Measurements from ENCODE around the gene ETV4. TPM values are rescaled to one million over a fixed set of nuclear protein-coding genes. Genes with fewer than 3 reads are reported as not detected.
A peak's percentile ranks its signal among the peaks of the same experiment; 100 is the strongest.

The ETV4 gene
- total RNA-seq, result 1 to 10 TPM; 1.4 to 2.2 TPM
- polyA plus RNA-seq (ENCODE audit: insufficient read depth, low read depth, low replicate concordance), result 1.6 TPM
- long read RNA-seq, donor 1, partial matches to known transcripts, result 0 of 1 reads
- long read RNA-seq, donor 1, other reads (novel, unspliced or antisense), result 0 of 1 reads
- long read RNA-seq, donor 2, partial matches to known transcripts, result 0 of 1 reads
- long read RNA-seq, donor 2, other reads (novel, unspliced or antisense), result 0 of 1 reads

GRCh38 chr17:43546319-43547188, at the start of gene ETV4:
Gene ETV4, minus strand, starts transcription at chr17:43546340. Its CDS starts 723 bp downstream, at chr17:43545617.
- peak; percentile 93 for DNase-seq
- TF ChIP-seq POLR2A (IDR thresholded peaks at IDR 0.05) (no peak), CTCF (IDR thresholded peaks at IDR 0.05) (no peak)
- H3K4me1 ChIP-seq, result peaks cover 19% of the 10 kb centered on the region
- no peaks in the 10 kb centered on the region for H3K9me3 ChIP-seq
- peak within 1 kb of the TSS; percentile 24 to 54 for H3K4me3 ChIP-seq
- H3K36me3 ChIP-seq (ENCODE audit: low read depth, missing control alignments), result no peaks in the 10 kb centered on the region
- no peak within 1 kb of the TSS for H3K27ac ChIP-seq
- intact Hi-C loops (cut with DNase I; ENCODE audit: low total_unique reads), result no loop called here
- no peaks in the 10 kb centered on the region for H3K27me3 ChIP-seq
- 1% methylated on average over 36 to 45 of the region's 46 CpGs for WGBS, 2 donors

GRCh38 chr17:43595466-43595865, 49.3 kb upstream of the ETV4 start:
- intact Hi-C loops (cut with DNase I; ENCODE audit: low total_unique reads), result no loop called here
- H3K4me3 ChIP-seq, result no peak overlapping the region
- no peaks in the 10 kb centered on the region for H3K27me3 ChIP-seq
- WGBS, 2 donors, result 70 to 81% methylated on average over 4 of the region's 4 CpGs
- no peak for TF ChIP-seq POLR2A (IDR thresholded peaks at IDR 0.05)
- TF ChIP-seq CTCF (IDR thresholded peaks at IDR 0.05), result no peak
- no peak overlapping the region for H3K27ac ChIP-seq
- DNase-seq, result no peak
- no peaks in the 10 kb centered on the region for H3K36me3 ChIP-seq (ENCODE audit: low read depth, missing control alignments)
- H3K4me1 ChIP-seq, result peaks cover 11% of the 10 kb centered on the region
- no peaks in the 10 kb centered on the region for H3K9me3 ChIP-seq

- H3K36me3 ChIP-seq (ENCODE audit: low read depth, missing control alignments), result no peaks in the 10 kb centered on the region
- TF ChIP-seq CTCF (IDR thresholded peaks at IDR 0.05), result peak in 1 of 3 experiments; percentile 5
- TF ChIP-seq POLR2A (IDR thresholded peaks at IDR 0.05), result no peak
- no peaks in the 10 kb centered on the region for H3K27me3 ChIP-seq
- DNase-seq, result peak; percentile 29
- no peak overlapping the region for H3K4me3 ChIP-seq
- WGBS, 2 donors, result 22 to 31% methylated on average over 25 to 28 of the region's 28 CpGs
- intact Hi-C loops (cut with DNase I; ENCODE audit: low total_unique reads), result no loop called here
- H3K27ac ChIP-seq, result peak overlapping the region in 1 of 2 donors; percentile 80
- no peaks in the 10 kb centered on the region for H3K9me3 ChIP-seq
- peaks cover 11% of the 10 kb centered on the region for H3K4me1 ChIP-seq
Measured at GRCh38 chr17:43591779-43592562, 45.8 kb upstream of the ETV4 start.

- no peaks in the 10 kb centered on the region for H3K27me3 ChIP-seq
- no peaks in the 10 kb centered on the region for H3K9me3 ChIP-seq
- TF ChIP-seq CTCF (IDR thresholded peaks at IDR 0.05) (no peak), POLR2A (IDR thresholded peaks at IDR 0.05) (no peak)
- 90 to 93% methylated on average over 3 of the region's 3 CpGs for WGBS, 2 donors
- no peak for DNase-seq
- H3K4me1 ChIP-seq, result peaks cover 11% of the 10 kb centered on the region
- peak overlapping the region in 1 of 2 donors; percentile 80 for H3K27ac ChIP-seq
- intact Hi-C loops (cut with DNase I; ENCODE audit: low total_unique reads), result no loop called here
- no peaks in the 10 kb centered on the region for H3K36me3 ChIP-seq (ENCODE audit: low read depth, missing control alignments)
- H3K4me3 ChIP-seq, result no peak overlapping the region
Measured at GRCh38 chr17:43591001-43591400, 44.9 kb upstream of the ETV4 start.

Data from testis (tissue), 5 donors.